ENCODE results near the gene GPR155.
A peak's percentile ranks its signal among the peaks of the same experiment; 100 is the strongest.

The GPR155 gene

DNA sequence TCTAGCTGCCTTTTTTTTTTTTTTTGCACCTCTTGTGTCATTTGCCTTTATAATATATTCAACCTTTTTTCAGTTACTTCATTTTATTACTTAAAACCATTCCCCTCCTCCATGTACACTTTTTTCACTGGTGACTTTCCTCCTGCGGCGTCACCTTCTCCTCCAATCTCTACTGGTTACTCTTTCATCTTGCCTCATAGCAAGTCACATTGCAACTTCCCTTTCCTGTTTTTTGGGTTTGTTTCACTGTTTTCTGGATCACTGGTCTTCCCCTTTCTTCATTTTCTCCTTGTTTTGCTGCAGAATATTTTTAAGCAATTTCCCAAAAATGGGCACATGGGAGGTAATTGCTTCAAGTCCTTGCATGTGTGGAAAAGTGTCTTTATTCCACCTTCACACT, 37.7 kb upstream of the GPR155 start:
- no peak for TF ChIP-seq ZFX (IDR thresholded peaks at IDR 0.05)
- TF ChIP-seq, protein P1, sequence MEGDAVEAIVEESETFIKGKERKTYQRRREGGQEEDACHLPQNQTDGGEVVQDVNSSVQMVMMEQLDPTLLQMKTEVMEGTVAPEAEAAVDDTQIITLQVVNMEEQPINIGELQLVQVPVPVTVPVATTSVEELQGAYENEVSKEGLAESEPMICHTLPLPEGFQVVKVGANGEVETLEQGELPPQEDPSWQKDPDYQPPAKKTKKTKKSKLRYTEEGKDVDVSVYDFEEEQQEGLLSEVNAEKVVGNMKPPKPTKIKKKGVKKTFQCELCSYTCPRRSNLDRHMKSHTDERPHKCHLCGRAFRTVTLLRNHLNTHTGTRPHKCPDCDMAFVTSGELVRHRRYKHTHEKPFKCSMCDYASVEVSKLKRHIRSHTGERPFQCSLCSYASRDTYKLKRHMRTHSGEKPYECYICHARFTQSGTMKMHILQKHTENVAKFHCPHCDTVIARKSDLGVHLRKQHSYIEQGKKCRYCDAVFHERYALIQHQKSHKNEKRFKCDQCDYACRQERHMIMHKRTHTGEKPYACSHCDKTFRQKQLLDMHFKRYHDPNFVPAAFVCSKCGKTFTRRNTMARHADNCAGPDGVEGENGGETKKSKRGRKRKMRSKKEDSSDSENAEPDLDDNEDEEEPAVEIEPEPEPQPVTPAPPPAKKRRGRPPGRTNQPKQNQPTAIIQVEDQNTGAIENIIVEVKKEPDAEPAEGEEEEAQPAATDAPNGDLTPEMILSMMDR (conservative IDR thresholded peaks at IDR 0.05): no peak
- no peak overlapping the region for H3K27ac ChIP-seq

GRCh38 chr2:174522553-174522952, 35.7 kb upstream of the GPR155 start:
- TF ChIP-seq, protein P1 (conservative IDR thresholded peaks at IDR 0.05): peak; percentile 52
- TF ChIP-seq ZFX (IDR thresholded peaks at IDR 0.05): no peak
- H3K27ac ChIP-seq: no peak overlapping the region

- TF ChIP-seq ZFX (IDR thresholded peaks at IDR 0.05): no peak
- TF ChIP-seq, protein P1 (conservative IDR thresholded peaks at IDR 0.05): no peak
- H3K27ac ChIP-seq: no peak overlapping the region
Measured at GRCh38 chr2:174518395-174518794, 31.6 kb upstream of the GPR155 start.

DNA sequence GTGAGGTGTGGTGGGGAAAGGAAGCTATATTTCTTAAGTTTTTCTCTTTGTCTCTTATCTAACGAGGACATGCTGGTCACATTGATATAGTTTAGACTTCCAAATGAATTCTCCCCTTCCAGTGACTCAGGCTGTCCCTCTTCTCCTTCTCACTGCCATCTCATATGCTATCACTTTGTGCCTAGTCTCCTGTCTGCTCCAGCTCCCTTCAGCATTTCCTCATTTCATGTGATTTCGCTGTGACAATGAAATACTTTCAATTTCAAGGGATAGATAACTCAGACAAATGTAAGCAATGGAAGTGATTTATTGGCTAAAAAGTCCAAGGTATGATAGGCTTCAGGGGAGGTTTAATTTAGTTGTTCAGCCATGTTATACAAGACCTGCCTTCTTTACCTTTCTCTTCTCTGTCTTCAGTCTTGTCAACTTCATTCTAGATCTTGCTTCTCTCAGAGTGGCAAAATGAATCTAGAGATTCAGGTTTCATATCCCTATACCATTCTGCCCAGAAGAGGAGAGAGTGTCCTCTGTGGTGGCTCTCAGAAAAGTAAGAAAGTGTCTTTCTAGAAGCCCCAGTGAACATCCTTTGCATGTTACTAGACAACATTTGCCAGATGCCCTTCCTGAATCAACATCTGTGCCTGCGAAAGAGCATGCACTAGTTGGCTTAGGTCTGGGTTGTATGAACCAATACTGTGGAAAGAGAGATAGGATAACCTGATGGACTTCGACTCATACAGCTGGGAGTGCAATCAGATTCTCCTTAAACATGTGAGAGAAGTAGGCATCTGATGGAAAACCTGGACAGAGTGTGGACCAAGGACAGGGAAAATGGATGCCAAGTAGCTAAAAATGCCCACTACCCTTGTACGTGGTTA, 29.9 kb upstream of the GPR155 start:
- TF ChIP-seq, protein P1 (conservative IDR thresholded peaks at IDR 0.05): no peak
- no peak for TF ChIP-seq ZFX (IDR thresholded peaks at IDR 0.05)
- H3K27ac ChIP-seq: no peak overlapping the region

DNA sequence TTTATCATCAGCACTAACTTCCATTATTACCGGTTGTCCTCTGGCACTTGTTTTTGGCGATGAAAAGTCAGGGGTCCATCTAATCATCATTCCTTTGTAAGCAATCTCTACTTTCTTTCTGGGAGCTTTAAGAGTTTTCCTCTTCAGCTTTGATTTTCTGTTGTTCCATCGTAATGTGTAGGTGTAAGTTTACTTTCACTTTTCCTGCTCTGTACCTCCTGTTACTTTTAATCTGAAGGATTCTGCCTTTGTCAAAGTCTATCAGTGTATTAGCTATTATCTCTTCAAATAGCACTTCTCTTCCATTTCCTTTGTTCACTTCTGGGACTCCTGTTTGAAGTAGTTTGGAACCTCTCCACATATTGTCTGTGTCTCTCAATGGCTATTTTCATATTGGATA, 25.5 kb upstream of the GPR155 start:
- H3K27ac ChIP-seq: no peak overlapping the region
- TF ChIP-seq, protein P1 (conservative IDR thresholded peaks at IDR 0.05): no peak
- no peak for TF ChIP-seq ZFX (IDR thresholded peaks at IDR 0.05)

DNA sequence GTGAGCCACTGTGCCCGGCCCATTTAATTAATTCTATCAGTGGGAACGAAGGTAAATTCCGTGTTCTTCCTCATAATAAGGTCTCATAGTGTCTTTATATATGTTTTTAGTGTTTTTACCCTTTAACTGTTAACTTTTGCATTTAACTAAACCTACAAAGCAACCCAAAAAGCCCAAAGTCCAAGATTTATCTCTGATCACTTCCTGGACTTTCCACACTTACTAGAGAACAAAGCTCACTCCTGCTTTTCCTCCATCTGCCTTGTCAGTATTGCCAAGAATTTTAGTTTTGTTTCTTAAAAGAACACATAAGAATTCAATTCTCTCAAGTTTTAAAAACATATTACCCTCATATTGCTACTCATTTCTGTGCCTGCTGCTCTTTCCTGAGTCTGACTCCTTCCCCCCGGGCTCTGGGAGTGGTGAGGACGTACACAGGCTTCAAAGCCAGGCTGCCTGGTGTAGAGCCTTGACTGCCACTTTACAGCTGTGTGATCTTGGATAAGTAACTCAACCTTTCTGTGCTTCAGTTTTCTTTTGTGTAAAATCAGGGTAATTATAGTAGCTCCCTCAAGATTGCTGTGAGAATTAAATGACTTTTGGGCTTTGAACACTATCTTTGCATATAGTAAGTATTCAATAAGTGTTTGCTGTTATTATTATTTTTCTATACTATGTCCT, 24.9 kb upstream of the GPR155 start:
- H3K27ac ChIP-seq: no peak overlapping the region
- TF ChIP-seq, protein P1 (conservative IDR thresholded peaks at IDR 0.05): no peak
- TF ChIP-seq ZFX (IDR thresholded peaks at IDR 0.05): no peak

DNA sequence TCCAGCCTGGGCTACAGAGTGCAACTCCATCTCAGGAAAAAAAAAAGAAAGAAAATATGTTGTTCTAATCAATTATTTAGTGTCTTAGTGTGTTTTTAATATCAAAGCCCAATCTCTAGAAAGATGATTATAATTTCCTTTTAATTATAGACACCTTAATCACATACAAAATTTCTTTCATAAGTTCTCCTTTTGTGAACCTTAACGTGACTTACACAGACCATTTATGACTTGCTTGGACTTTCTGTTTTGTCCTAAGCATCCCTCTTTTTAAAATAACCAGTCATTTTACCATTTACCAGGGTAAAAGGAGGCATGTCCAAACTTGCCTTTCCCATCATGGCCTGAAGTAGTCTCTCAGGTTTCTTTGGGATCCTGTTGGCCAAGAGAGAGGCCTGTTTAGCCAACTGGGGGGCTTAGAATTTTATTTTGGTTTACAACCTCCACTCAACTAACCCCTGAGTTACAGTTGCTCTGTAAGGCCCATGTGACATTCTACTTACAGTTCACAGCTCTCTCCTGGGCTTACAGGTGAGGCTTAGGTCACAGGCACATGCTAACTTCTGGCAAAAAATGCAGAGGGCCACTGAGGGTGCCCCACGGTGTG, 23.9 kb upstream of the GPR155 start:
- H3K27ac ChIP-seq: no peak overlapping the region
- TF ChIP-seq ZFX (IDR thresholded peaks at IDR 0.05): no peak
- TF ChIP-seq, protein P1 (conservative IDR thresholded peaks at IDR 0.05): no peak

All from C4-2B (cell line).